Activated naive CD8-positive, alpha-beta T cell (primary cell): ENCODE measurements around the gene RABGAP1.
A peak's percentile ranks its signal among the peaks of the same experiment; 100 is the strongest.
"Not testable (repeated sequence)": the region's sequence is repeated elsewhere in the genome, so short reads cannot be mapped to it uniquely, and the experiment has no call there.

Source experiments
- H3K27ac Mint-ChIP-seq: one replicate; pipeline ENCODE4 v1.8.0; 2021; ENCODE audit warnings: mixed read lengths
- H3K27me3 Mint-ChIP-seq: one replicate; pipeline ENCODE4 v1.8.0; 2021; ENCODE audit warnings: mixed read lengths
- H3K36me3 Mint-ChIP-seq: one replicate; pipeline ENCODE4 v1.8.0; 2021; ENCODE audit warnings: mixed read lengths
- H3K4me1 Mint-ChIP-seq: one replicate; pipeline ENCODE4 v1.8.0; 2021; ENCODE audit warnings: low read depth, mixed read lengths
- H3K4me3 Mint-ChIP-seq: one replicate; pipeline ENCODE4 v1.8.0; 2021; ENCODE audit warnings: mild to moderate bottlenecking, mixed read lengths
- H3K9me3 Mint-ChIP-seq: one replicate; pipeline ENCODE4 v1.8.0; 2021; ENCODE audit warnings: low read depth, mixed read lengths

RABGAP1 gene

GRCh38 chr9:122940749-122941581, at the start of gene RABGAP1:
TSS of gene RABGAP1 (plus strand) at chr9:122941020. CDS start at chr9:122957060, 16,040 bp downstream.
- peaks cover 5% of the 10 kb centered on the region for H3K36me3 Mint-ChIP-seq
- peak within 1 kb of the TSS; percentile 81 for H3K27ac Mint-ChIP-seq
- H3K4me1 Mint-ChIP-seq: peaks cover 41% of the 10 kb centered on the region
- H3K27me3 Mint-ChIP-seq: no peaks in the 10 kb centered on the region
- peak within 1 kb of the TSS; percentile 98 for H3K4me3 Mint-ChIP-seq
- no peaks in the 10 kb centered on the region for H3K9me3 Mint-ChIP-seq

GRCh38 chr9:122897969-122898368, 42.9 kb upstream of the RABGAP1 start:
- H3K36me3 Mint-ChIP-seq: no peaks in the 10 kb centered on the region
- no peak overlapping the region for H3K4me3 Mint-ChIP-seq
- H3K4me1 Mint-ChIP-seq: peaks cover 45% of the 10 kb centered on the region
- no peaks in the 10 kb centered on the region for H3K27me3 Mint-ChIP-seq
- H3K9me3 Mint-ChIP-seq: no peaks in the 10 kb centered on the region
- H3K27ac Mint-ChIP-seq: peak overlapping the region; percentile 69

- Mint-ChIP-seq H3K27ac (peak overlapping the region; percentile 64), H3K9me3 (no peaks in the 10 kb centered on the region), H3K4me3 (peak overlapping the region; percentile 73), H3K36me3 (no peaks in the 10 kb centered on the region), H3K4me1 (peaks cover 58% of the 10 kb centered on the region), H3K27me3 (no peaks in the 10 kb centered on the region)
Observed at GRCh38 chr9:122900791-122901190, 40.0 kb upstream of the RABGAP1 start.

GRCh38 chr9:122904466-122904822, 36.4 kb upstream of the RABGAP1 start:
- Mint-ChIP-seq H3K27ac (peak overlapping the region; percentile 94), H3K4me3 (peak overlapping the region; percentile 93)

GRCh38 chr9:122904823-122905710, 35.8 kb upstream of the RABGAP1 start, which contains the start of gene RC3H2:
TSS of gene RC3H2 (minus strand) at chr9:122905359. CDS start at chr9:122897509, 7,850 bp downstream.
- H3K4me3 Mint-ChIP-seq: peak within 1 kb of the TSS; percentile 94
- no peaks in the 10 kb centered on the region for H3K9me3 Mint-ChIP-seq
- H3K27ac Mint-ChIP-seq: peak within 1 kb of the TSS; percentile 98
- H3K27me3 Mint-ChIP-seq: no peaks in the 10 kb centered on the region
- peaks cover 40% of the 10 kb centered on the region for H3K4me1 Mint-ChIP-seq
- no peaks in the 10 kb centered on the region for H3K36me3 Mint-ChIP-seq

More at GRCh38 chr9:122904466-122904822, 36.4 kb upstream of the RABGAP1 start:
- H3K36me3 Mint-ChIP-seq: no peaks in the 10 kb centered on the region
- no peaks in the 10 kb centered on the region for H3K9me3 Mint-ChIP-seq
- H3K4me1 Mint-ChIP-seq: peaks cover 41% of the 10 kb centered on the region
- H3K27me3 Mint-ChIP-seq: no peaks in the 10 kb centered on the region

- peaks cover 35% of the 10 kb centered on the region for H3K4me1 Mint-ChIP-seq
- not testable (repeated sequence) for H3K27ac Mint-ChIP-seq, H3K36me3 Mint-ChIP-seq, H3K27me3 Mint-ChIP-seq, H3K9me3 Mint-ChIP-seq, H3K4me3 Mint-ChIP-seq
Observed at GRCh38 chr9:122906122-122906521, 34.7 kb upstream of the RABGAP1 start.

- H3K27me3 Mint-ChIP-seq: no peaks in the 10 kb centered on the region
- H3K36me3 Mint-ChIP-seq: peaks cover 6% of the 10 kb centered on the region
- peaks cover 29% of the 10 kb centered on the region for H3K4me1 Mint-ChIP-seq
- H3K9me3 Mint-ChIP-seq: no peaks in the 10 kb centered on the region
- H3K27ac Mint-ChIP-seq: peak overlapping the region; percentile 97
- H3K4me3 Mint-ChIP-seq: peak overlapping the region; percentile 98
Observed at GRCh38 chr9:122912671-122912963, 28.2 kb upstream of the RABGAP1 start.

- peak within 1 kb of the TSS; percentile 97 for H3K27ac Mint-ChIP-seq
- no peaks in the 10 kb centered on the region for H3K27me3 Mint-ChIP-seq
- peak within 1 kb of the TSS; percentile 98 for H3K4me3 Mint-ChIP-seq
- H3K4me1 Mint-ChIP-seq: peaks cover 26% of the 10 kb centered on the region
- H3K9me3 Mint-ChIP-seq: no peaks in the 10 kb centered on the region
- peaks cover 8% of the 10 kb centered on the region for H3K36me3 Mint-ChIP-seq
Observed at GRCh38 chr9:122912964-122913673, 27.7 kb upstream of the RABGAP1 start, which contains the start of gene ZBTB6. TSS of gene ZBTB6 (minus strand) at chr9:122913323. CDS start at chr9:122912072, 1,251 bp downstream.

- no peaks in the 10 kb centered on the region for H3K27me3 Mint-ChIP-seq
- H3K27ac Mint-ChIP-seq: no peak overlapping the region
- H3K36me3 Mint-ChIP-seq: peaks cover 7% of the 10 kb centered on the region
- H3K4me1 Mint-ChIP-seq: peaks cover 2% of the 10 kb centered on the region
- H3K4me3 Mint-ChIP-seq: no peak overlapping the region
- no peaks in the 10 kb centered on the region for H3K9me3 Mint-ChIP-seq
Observed at GRCh38 chr9:122918310-122918709, 22.5 kb upstream of the RABGAP1 start.

- no peak overlapping the region for H3K27ac Mint-ChIP-seq
- no peaks in the 10 kb centered on the region for H3K27me3 Mint-ChIP-seq
- peaks cover 4% of the 10 kb centered on the region for H3K4me1 Mint-ChIP-seq
- no peaks in the 10 kb centered on the region for H3K9me3 Mint-ChIP-seq
- H3K36me3 Mint-ChIP-seq: peaks cover 7% of the 10 kb centered on the region
- H3K4me3 Mint-ChIP-seq: no peak overlapping the region
Observed at GRCh38 chr9:122922713-122923112, 18.1 kb upstream of the RABGAP1 start.

GRCh38 chr9:122923947-122924346, 16.9 kb upstream of the RABGAP1 start:
- Mint-ChIP-seq H3K4me3 (no peak overlapping the region), H3K27ac (no peak overlapping the region), H3K27me3 (no peaks in the 10 kb centered on the region), H3K36me3 (peaks cover 2% of the 10 kb centered on the region), H3K9me3 (no peaks in the 10 kb centered on the region), H3K4me1 (peaks cover 4% of the 10 kb centered on the region)

GRCh38 chr9:122929796-122930354, 10.9 kb upstream of the RABGAP1 start:
- Mint-ChIP-seq H3K27ac (no peak overlapping the region), H3K4me1 (peaks cover 17% of the 10 kb centered on the region), H3K27me3 (no peaks in the 10 kb centered on the region), H3K36me3 (no peaks in the 10 kb centered on the region), H3K4me3 (no peak overlapping the region), H3K9me3 (no peaks in the 10 kb centered on the region)

GRCh38 chr9:122930541-122931225, 10.1 kb upstream of the RABGAP1 start:
- no peaks in the 10 kb centered on the region for H3K36me3 Mint-ChIP-seq
- no peaks in the 10 kb centered on the region for H3K9me3 Mint-ChIP-seq
- H3K27ac Mint-ChIP-seq: no peak overlapping the region
- H3K4me1 Mint-ChIP-seq: peaks cover 20% of the 10 kb centered on the region
- no peak overlapping the region for H3K4me3 Mint-ChIP-seq
- no peaks in the 10 kb centered on the region for H3K27me3 Mint-ChIP-seq
